CD4-positive, alpha-beta T cell treated with Interleukin-6 for 4 hours (primary cell): ENCODE data around the gene EBP.
A peak's percentile ranks its signal among the peaks of the same experiment; 100 is the strongest.
"Not testable (repeated sequence)": the region's sequence is repeated elsewhere in the genome, so short reads cannot be mapped to it uniquely, and the experiment has no call there.

Experiments
- DNase-seq: peaks from one replicate; pipeline ENCODE4 v3.0.0-alpha.2; 2020; ENCODE audit warnings: mixed read lengths

EBP gene

GRCh38 chrX:48496660-48497059, 24.9 kb upstream of the EBP start:
- no peak for DNase-seq

GRCh38 chrX:48497871-48498270, 23.7 kb upstream of the EBP start:
- DNase-seq = no peak

GRCh38 chrX:48498374-48498809, 23.2 kb upstream of the EBP start:
- DNase-seq = no peak

- no peak for DNase-seq
Observed at GRCh38 chrX:48504261-48504660, 17.3 kb upstream of the EBP start.

GRCh38 chrX:48505481-48505880, 16.1 kb upstream of the EBP start:
- DNase-seq = no peak

- no peak for DNase-seq
Observed at GRCh38 chrX:48507246-48507645, 14.4 kb upstream of the EBP start.

- peak; percentile 87 for DNase-seq
Observed at GRCh38 chrX:48508400-48509244, 13.0 kb upstream of the EBP start, which contains the start of gene PORCN. PORCN (plus strand) TSS chrX:48508992; CDS start chrX:48509821, 829 bp downstream.

- DNase-seq = no peak
Observed at GRCh38 chrX:48509245-48509590, 12.4 kb upstream of the EBP start.

- no peak for DNase-seq
Observed at GRCh38 chrX:48509619-48510018, 12.0 kb upstream of the EBP start.

- DNase-seq = no peak
Observed at GRCh38 chrX:48511560-48511959, 10.0 kb upstream of the EBP start.

GRCh38 chrX:48512371-48512935, 9.2 kb upstream of the EBP start:
- no peak for DNase-seq

GRCh38 chrX:48513670-48514069, 7.9 kb upstream of the EBP start:
- DNase-seq = no peak

- DNase-seq = no peak
Observed at GRCh38 chrX:48514126-48514806, 7.3 kb upstream of the EBP start.

- no peak for DNase-seq
Observed at GRCh38 chrX:48514868-48515460, 6.6 kb upstream of the EBP start.

- no peak for DNase-seq
Observed at GRCh38 chrX:48515842-48516241, 5.8 kb upstream of the EBP start.

GRCh38 chrX:48516285-48516684, 5.3 kb upstream of the EBP start:
- DNase-seq = no peak

GRCh38 chrX:48516987-48517386, 4.6 kb upstream of the EBP start:
- peak; percentile 14 for DNase-seq

- not testable (repeated sequence) for DNase-seq
Observed at GRCh38 chrX:48519481-48519880, 2.1 kb upstream of the EBP start.

- DNase-seq = peak; percentile 13
Observed at GRCh38 chrX:48520455-48520854, 1.2 kb upstream of the EBP start.

- DNase-seq = no peak
Observed at GRCh38 chrX:48520976-48521352, 644 bp upstream of the EBP start.

GRCh38 chrX:48522291-48522690, 683 bp downstream of the EBP start:
- no peak for DNase-seq

- no peak for DNase-seq
Observed at GRCh38 chrX:48523682-48524081, 2.1 kb downstream of the EBP start.

- DNase-seq = not testable (repeated sequence)
Observed at GRCh38 chrX:48525853-48526252, 4.2 kb downstream of the EBP start.

GRCh38 chrX:48530736-48531135, 9.1 kb downstream of the EBP start:
- no peak for DNase-seq
